Measurements from ENCODE around the gene ADAMTSL5.
A peak's percentile ranks its signal among the peaks of the same experiment; 100 is the strongest.
"Not testable (repeated sequence)": the region's sequence is repeated elsewhere in the genome, so short reads cannot be mapped to it uniquely, and the experiment has no call there.

ADAMTSL5 gene

DNA sequence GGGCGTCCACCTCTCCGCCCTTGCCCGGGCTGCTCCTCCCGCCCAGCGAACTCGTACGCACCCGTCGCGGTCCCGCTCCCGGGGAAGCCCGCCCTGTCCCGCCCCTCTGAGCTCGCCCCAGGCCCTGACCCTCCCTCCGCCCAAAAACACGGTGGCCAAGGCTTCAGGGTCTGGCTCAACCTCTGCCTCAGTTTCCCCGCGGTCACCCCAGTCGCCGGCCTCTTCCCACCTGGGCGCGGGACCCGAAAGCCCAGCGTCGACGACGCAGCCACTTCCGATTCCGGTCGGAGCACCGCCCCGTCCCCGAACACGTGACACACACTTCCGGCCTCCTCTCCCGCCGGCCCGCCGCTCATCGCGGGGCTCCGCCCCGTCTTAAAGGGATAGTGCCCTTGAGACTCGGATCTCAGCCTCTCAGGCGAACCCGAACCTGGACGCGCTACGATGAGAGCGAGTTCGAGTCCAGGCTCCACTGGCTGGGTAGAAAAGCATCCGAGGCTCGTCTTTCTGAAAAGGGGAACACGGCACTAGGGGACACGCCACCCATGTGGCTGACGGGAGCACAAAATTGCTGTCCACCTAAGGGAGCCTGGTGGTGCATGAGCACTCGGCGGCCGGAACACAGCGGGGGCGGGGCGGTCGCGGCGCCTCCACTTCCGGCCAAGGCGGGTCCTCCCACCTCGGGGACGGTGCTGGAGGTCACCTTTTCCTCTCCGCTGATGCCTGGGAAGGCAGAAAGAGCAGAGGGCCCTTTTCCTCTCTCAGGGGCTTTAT, 33.7 kb downstream of the ADAMTSL5 start, which contains the start of gene C19orf25:
C19orf25 (minus strand) TSS at position 282 of the 774 bp plus-strand sequence. CDS start 312 bp downstream, outside the sequence.
- peak; percentile 82 for DNase-seq (ENCODE audit: low read depth)

DNA sequence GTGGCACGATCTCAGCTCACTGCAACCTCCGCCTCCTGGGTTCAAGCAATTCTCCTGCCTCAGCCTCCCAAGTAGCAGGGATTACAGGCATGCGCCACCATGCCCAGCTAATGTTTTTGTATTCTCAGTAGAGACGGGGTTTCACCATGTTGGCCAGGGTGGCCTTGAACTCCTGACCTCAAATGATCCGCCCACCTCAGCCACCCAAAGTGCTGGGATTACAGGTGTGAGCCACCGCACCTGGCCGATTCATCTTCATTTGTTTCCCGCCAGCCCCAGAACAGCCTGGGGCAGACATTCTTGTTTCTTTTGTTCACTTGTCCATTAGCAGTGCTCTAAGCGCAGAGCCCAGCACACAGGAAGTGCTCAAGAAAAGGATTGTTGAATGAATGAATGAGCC, 35.8 kb downstream of the ADAMTSL5 start:
- not testable (repeated sequence) for DNase-seq (ENCODE audit: low read depth)

DNA sequence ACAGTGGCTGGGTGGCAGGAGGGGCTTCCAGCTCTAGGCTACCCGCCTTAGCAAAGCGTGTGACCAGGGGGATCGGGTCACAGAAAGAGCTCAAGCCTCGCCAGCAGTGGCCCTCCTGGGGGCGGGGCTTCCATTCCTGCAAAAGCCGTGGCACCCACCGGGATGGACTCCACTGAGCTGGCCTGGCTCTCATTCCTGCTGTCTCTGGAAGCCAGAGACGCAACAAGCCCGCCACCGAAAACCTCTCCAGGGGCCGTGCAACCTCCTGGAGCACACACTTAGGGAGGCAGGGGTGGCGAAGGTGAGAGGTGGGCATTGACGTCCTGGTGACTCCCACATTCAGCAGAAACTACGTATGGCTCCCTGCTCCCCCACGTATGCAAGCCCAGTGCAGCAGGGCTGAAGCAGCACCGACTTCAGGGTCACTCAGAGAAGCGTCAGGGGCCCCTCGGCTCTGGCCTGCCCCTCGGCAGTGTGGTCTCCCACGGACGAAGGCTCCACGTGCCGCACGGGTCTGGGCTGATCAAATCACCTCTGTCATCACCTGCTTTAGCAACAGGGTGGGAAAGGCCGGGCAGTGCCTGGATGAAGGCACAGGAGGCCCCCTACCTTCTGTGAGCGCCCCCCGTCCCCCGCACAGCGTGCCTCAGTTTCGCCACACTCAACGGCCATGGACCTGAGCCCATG, 36.9 kb downstream of the ADAMTSL5 start:
- no peak for DNase-seq (ENCODE audit: low read depth)

DNA sequence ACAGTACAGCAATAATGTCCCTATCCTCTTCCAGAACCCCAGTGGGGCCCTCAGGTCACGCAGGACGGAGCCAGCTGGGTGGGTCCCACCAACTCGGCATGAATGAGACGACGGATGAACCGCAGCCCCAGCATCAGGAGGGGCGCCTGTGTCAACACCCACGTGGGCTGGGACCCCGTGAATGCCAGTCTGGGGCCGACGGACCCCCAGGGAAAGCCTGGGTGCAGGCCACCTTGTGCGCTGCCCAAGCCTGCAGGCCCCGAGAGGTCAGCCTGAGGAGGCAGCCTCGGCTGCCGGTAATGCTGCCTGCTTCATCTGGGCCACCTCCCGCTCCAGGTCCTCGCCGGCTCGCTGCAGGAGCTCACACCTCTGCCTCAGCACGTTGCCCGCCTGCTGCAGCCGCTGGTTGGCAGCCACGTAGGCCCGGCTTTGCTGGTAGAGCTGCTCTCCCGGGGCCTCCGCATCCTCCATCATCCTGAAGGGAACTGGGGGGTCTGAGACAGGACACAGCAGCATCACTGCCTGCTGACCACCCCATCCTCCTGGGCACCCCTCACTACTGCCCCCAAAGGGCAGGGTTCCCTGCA, 38.0 kb downstream of the ADAMTSL5 start:
- no peak for DNase-seq (ENCODE audit: low read depth)

DNA sequence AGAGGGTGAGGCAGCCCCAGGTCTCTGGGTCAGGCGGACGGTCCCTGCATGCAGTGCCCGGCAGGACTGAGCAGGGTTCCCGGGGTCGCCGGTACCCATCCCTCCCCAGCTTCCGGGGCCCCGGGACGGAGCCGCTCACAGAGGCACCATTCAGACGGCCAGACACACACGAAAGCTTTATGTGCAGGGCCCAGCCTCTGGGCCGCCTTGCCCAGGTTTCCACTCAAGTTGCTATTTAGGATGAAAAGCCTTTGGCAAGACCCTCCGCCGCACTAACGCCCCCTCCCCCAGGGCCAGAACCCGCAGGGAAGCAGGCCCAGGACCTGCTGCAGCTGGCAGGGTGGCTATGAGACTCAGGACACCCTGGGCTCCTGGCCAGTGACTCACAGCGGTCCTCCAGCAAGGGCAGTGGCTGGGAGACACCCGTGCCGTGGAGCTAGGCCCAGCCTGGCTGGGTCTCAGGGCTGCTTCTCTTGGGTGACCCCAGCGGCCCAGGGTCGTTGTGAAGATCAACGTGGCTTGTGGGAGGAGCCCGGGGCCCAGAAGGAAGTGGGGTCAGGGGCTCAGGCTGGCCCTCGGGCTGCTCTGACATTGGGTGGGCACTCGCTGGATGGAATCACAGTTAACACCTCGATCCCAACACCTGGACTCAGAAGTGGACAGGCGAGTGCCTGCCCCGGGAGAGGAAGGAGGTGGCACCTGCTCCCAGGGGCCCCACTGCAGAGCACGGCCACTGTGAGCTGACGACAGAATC, 38.6 kb downstream of the ADAMTSL5 start:
- no peak for DNase-seq (ENCODE audit: low read depth)

DNA sequence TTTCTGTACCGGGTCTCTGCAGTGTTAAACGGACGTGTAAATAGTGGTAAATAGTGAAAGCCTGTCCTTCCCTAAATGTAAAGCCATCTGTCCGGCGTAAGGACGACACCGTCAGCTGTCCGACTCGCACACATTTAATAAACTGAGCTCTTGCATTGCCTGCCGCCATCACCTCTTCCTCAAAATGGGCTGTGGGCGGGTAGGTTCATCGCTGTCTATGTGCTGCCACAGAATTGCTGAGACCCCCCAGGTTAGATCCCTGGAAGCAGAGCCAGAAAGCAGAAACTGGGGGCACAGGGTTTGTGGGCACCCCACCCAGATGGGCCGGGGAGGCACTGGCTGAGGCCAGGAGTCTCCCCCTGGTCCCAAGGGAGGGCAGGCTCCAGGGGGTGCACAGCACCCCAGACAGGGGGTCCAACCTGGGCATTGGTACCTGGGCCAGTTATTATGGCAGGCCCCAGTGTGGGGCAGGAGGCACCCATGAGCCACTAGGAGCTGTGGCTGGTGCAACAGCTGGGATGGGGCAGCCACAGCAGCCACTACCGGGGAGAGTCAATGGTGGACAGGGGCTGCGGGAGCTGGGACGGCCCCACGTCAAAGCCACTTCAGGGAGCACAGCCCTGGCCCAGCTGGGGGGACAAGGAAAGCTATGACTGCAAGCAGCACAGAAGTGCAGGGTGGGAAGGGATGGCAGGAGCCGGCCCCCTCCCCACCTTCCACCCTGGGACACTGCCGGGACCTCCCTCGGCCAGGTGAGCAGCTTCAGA, 39.6 kb downstream of the ADAMTSL5 start:
- DNase-seq (ENCODE audit: low read depth) = no peak

DNA sequence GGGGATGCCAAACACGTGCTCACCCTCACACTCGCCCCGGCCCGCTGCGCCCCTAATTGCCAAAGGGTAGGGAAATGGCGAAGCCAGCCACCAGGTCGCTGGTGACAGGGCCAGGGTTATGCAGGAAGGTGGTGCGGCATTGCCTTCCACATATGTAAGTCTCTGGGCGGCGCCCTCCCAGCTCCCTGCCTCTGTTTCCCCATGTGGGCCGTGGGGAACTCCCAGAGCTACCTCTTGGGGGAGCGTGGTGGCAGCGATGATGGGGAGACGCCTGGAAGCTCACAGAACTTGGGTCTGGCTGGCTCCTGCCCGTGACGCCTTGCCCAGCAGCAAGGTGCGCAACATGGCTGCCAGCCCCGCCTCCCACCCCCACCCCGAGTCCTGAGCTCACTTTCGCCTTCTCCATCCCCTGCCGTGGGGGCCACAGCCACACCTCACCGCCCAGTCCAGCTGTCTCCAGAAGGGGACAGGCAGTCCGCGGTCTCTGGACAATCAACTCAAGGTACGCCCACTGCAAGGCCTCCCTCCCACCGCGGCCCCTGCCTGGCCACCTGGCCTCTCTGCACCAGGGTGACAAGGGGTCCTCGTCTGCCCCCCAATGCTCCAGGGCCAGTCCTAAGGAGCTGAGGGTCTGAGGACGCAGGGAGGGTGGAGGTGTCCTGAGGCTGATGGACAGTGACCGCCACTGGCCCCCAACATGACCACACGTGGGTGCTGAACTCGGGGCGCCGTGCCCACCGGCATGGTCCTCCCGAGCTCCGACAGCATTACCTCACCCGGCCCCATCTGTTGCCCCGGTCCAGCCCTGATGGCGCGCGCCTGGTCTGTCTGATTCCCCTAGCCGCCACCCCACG, 40.4 kb downstream of the ADAMTSL5 start:
- DNase-seq (ENCODE audit: low read depth) = no peak

DNA sequence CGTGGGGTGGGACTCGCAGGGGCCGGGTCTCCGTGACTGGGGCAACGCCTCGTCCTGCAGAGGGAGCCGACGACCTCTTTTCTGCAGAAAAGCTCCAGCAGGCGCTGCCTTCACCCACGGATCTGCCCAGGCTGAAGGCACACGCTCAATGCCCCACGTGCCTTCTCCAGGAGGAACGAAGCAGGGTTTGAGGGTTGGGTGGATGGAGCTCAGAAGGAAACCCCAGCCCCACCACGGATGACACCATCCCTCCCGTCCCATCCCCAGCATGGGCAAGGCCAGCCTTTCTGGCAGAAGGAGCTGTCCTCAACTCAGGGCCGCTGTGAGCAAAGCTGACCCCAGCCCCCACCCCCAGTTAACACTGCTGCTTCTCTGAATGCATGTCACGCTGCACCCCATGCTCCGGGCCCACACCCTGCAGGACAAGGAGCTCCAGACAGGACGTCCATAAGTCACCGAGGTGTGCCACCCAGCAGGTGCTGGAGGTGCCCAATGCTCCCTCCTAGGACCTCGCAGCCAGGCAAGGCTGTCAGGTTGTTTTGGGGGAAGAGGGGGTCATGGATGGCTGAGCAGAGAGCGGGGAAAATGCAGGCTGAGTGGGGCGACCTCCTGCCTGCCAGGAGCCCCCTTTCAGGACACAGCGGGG, 41.2 kb downstream of the ADAMTSL5 start:
- DNase-seq (ENCODE audit: low read depth) = no peak

DNA sequence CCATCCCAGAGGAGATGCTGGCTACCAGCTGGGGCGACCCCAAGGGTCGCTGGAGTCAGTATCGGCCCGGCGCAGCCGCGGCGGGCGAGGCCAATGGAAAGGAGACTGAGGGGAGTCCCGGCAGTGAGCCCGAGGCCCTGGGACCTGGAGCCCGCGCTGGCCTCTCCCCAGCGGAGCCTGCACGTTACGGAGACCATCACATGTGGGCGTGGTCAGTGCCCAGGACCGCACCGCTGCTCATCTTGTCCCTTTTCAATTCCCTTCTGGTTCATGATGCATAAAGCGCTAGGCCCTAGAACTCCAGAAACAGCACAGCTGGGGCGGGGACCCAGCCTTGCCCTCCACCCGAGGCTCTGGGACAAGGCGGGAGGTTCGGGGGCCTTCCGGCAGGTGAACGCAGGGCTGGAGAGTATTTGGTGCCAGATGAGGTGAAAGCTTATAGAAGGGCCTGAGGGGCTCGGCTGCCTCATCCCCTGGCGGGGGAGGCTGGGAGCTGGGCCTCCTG, 41.8 kb downstream of the ADAMTSL5 start:
- DNase-seq (ENCODE audit: low read depth) = no peak

DNA sequence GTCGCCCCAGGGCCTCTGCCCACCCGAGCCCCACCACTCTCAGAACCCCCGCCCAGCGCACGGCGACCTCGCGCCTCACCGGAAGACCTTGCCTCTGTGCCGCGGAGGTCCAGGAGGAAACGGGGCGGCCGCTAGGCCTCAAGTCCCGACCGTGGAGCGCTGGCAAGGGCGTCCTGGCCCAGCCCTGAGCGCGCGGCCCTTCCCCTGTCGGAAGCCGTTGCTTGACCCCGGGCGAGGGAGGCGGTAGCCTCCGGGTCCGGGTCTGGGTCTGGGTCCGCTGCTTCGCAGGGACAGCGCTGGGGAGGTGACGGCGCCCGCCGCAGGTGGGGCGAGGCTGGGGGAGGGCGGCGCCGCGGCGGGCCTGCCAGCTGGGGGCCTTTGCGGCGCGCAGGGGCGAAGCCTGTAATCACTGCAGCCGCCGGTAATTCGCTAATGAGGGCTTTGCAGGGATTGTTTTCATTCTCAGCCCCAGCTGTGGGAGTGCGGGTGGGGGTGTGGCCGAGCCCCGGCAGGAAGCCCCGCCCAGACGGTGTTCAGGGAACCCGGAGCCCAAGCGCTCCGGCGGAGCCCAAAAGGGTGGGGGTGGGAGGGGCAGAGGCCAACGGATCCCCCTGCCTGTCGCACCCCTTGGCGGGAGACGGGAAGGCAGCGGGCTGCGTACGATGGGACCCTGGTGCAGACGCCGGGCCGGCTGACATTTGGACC, 42.4 kb downstream of the ADAMTSL5 start:
- DNase-seq (ENCODE audit: low read depth) = no peak

DNA sequence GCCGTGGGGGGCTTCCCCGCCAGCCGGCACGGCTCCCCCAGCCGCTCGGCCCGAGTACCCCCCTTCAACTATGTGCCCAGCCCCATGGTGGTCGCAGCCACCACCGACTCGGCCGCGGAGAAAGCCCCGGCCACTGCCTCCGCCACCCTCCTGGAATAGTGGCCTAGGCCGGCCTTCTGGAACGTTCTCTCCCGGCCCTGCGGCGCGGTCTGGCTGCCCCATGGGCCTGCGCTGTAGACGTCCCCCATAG, 42.8 kb downstream of the ADAMTSL5 start:
- DNase-seq (ENCODE audit: low read depth) = no peak

DNA sequence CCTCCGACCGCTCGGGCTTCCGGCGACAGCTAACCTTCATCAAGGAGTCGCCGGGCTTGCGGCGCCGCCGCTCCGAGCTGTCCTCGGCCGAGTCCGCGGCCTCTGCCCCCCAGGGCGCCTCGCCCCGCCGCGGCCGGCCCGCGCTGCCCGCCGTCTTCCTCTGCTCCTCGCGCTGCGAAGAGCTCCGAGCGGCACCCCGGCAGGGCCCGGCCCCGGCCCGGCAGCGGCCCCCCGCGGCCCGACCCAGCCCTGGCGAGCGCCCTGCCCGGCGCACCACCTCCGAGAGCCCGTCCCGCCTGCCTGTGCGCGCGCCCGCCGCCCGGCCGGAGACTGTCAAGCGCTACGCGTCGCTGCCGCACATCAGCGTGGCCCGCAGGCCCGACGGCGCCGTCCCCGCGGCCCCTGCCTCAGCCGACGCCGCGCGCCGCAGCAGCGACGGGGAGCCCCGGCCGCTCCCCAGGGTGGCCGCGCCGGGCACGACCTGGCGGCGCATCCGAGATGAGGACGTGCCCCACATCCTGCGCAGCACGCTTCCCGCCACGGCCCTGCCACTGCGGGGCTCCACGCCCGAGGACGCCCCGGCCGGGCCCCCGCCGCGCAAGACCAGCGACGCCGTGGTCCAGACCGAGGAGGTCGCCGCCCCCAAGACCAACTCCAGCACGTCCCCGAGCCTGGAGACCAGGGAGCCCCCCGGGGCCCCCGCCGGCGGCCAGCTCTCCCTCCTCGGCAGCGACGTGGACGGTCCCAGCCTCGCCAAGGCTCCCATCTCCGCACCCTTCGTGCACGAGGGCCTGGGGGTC, 43.4 kb downstream of the ADAMTSL5 start:
- no peak for DNase-seq (ENCODE audit: low read depth)

DNA sequence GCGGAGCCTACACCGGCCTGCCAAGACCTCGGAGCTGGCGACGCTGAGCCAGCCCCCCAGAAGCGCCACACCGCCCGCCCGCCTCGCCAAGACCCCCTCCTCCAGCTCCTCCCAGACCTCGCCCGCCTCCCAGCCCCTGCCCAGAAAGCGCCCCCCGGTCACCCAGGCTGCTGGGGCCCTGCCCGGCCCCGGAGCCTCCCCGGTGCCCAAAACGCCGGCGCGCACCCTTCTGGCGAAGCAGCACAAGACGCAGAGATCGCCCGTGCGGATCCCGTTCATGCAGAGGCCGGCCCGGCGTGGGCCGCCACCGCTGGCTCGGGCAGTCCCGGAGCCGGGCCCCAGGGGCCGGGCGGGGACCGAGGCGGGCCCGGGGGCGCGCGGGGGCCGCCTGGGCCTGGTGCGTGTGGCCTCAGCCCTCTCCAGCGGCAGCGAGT, 44.0 kb downstream of the ADAMTSL5 start:
- DNase-seq (ENCODE audit: low read depth) = no peak

DNA sequence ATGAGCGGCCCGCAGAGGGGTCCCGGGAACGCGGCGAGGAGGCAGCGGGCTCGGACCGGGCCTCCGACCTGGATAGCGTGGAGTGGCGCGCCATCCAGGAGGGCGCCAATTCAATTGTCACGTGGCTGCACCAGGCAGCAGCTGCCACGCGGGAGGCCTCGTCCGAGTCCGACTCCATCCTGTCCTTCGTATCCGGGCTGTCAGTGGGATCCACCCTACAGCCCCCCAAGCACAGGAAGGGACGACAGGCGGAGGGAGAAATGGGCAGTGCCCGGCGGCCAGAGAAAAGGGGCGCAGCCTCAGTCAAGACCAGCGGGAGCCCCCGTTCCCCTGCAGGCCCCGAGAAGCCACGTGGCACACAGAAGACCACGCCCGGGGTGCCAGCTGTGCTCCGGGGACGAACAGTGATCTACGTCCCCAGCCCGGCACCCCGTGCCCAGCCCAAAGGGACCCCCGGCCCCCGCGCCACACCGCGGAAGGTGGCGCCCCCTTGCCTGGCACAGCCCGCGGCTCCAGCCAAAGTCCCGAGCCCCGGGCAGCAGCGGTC, 44.5 kb downstream of the ADAMTSL5 start:
- no peak for DNase-seq (ENCODE audit: low read depth)

DNA sequence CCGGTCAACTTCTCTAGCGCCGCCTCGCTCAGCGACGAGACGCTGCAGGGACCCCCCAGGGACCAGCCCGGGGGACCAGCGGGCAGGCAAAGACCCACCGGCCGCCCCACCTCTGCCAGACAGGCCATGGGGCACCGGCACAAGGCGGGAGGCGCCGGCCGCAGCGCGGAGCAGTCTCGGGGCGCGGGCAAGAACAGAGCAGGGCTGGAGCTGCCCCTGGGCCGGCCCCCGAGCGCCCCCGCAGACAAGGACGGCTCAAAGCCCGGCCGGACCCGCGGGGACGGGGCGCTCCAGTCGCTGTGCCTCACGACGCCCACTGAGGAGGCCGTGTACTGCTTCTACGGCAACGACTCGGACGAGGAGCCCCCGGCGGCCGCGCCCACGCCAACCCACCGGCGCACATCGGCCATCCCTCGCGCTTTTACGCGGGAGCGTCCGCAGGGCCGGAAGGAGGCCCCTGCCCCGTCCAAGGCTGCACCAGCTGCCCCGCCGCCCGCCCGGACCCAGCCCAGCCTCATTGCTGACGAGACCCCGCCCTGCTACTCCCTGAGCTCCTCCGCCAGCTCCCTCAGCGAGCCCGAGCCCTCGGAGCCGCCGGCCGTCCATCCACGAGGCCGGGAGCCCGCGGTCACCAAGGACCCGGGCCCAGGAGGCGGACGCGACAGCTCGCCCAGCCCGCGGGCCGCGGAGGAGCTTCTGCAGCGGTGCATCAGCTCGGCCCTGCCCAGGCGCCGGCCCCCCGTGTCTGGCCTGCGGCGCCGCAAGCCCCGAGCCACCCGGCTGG, 45.1 kb downstream of the ADAMTSL5 start:
- no peak for DNase-seq (ENCODE audit: low read depth)

DNA sequence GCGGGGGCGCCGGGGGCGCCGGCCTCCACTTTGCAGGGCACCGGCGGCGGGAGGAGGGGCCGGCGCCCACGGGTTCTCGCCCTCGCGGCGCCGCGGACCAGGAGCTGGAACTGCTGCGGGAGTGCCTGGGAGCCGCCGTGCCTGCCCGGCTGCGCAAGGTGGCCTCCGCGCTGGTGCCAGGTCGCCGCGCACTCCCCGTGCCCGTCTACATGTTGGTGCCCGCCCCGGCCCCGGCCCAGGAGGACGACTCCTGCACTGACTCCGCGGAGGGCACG, 45.7 kb downstream of the ADAMTSL5 start:
- DNase-seq (ENCODE audit: low read depth) = no peak

DNA sequence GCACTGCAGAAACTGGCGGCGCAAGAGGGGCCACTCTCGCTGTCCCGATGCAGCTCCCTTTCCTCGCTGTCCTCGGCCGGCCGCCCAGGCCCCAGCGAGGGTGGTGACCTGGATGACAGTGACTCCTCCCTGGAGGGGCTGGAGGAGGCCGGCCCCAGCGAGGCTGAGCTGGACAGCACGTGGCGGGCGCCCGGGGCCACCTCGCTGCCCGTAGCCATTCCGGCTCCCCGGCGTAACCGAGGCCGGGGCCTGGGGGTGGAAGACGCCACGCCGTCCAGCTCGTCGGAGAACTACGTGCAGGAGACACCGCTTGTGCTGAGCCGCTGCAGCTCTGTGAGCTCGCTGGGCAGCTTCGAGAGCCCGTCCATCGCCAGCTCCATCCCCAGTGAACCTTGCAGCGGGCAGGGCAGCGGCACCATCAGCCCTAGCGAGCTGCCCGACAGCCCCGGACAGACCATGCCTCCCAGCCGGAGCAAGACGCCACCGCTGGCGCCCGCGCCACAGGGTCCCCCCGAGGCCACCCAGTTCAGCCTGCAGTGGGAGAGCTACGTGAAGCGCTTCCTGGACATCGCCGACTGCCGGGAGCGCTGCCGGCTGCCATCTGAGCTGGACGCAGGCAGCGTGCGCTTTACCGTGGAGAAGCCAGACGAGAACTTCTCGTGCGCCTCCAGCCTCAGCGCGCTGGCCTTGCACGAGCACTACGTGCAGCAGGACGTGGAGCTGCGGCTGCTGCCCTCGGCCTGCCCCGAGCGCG, 46.2 kb downstream of the ADAMTSL5 start:
- DNase-seq (ENCODE audit: low read depth) = no peak

Data from fibroblast of the conjunctiva (primary cell).